ENCODE measurements around the gene EDIL3. TPM values are rescaled to one million over a fixed set of nuclear protein-coding genes. Genes with fewer than 3 reads are reported as not detected.

EDIL3 gene
- total RNA-seq, 4 donors from 2014 or later: 12.2 to 26.9 (median 16.1) TPM

DNA sequence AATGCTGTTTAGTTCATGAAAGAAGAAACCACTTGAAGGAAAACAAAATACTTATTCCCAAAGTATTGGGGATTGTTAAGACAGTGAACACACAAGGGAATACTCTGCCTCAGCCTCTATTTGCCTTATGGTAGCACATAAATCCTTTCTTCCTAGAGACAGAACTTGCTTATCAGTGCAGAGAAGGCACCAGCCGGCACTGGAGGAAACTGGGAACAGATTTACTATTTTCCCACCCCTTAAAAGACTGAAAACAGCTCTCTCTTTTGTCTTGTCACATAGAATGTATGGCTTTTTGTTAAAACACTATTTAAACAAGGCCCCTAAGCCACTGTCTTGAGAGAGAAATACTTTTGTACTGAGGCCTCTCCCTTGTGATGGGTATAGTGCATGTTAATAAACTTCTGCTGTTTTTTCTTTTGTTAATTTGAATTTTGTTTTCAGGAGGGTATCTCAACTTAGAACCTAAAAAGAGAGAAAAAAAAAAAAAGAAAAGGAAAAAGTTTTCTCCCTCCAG is 40.7 kb upstream of the EDIL3 start:
- Histone ChIP-seq H3K27me3 (no peaks in the 10 kb centered on the region), H3K4me3 (no peak overlapping the region), H3K36me3 (no peaks in the 10 kb centered on the region), H3K27ac (no peak overlapping the region), H3K9me3 (peaks cover 0 to 6% (median 0%) of the 10 kb centered on the region in 3 donors), H3K4me1 (no peaks in the 10 kb centered on the region)
- 40% methylated on average over 1 of the region's 1 CpG for WGBS, 2 donors (ENCODE audit: low coverage in 1 of 2)
- ATAC-seq: no peak
- TF ChIP-seq, protein P1, sequence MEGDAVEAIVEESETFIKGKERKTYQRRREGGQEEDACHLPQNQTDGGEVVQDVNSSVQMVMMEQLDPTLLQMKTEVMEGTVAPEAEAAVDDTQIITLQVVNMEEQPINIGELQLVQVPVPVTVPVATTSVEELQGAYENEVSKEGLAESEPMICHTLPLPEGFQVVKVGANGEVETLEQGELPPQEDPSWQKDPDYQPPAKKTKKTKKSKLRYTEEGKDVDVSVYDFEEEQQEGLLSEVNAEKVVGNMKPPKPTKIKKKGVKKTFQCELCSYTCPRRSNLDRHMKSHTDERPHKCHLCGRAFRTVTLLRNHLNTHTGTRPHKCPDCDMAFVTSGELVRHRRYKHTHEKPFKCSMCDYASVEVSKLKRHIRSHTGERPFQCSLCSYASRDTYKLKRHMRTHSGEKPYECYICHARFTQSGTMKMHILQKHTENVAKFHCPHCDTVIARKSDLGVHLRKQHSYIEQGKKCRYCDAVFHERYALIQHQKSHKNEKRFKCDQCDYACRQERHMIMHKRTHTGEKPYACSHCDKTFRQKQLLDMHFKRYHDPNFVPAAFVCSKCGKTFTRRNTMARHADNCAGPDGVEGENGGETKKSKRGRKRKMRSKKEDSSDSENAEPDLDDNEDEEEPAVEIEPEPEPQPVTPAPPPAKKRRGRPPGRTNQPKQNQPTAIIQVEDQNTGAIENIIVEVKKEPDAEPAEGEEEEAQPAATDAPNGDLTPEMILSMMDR (IDR thresholded peaks at IDR 0.05): no peak
- TF ChIP-seq EP300 (IDR thresholded peaks at IDR 0.05) (no peak), POLR2A (IDR thresholded peaks at IDR 0.05) (no peak), POLR2AphosphoS5 (IDR thresholded peaks at IDR 0.05) (no peak)

DNA sequence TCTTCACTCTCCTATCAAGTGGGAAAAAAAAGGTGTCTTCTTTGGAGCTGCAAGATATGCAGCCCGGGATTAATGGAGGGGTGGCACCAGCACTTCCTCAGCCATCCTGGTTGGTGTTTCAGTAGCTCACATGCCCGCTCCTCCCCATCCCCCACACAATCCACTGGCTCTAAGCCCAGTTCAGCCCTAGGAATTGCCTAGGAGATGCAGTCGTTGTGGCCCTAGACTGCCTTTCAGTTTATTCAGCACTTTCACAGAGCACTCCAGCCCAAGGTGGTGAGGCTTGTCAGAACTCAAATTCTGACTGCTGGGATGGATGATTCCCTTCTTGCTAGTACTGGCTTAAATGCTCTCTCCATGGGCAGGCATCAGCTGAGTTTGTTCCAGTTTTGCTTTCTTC is 35.1 kb upstream of the EDIL3 start:
- Histone ChIP-seq H3K27ac (no peak overlapping the region), H3K4me3 (no peak overlapping the region), H3K9me3 (no peaks in the 10 kb centered on the region), H3K27me3 (no peaks in the 10 kb centered on the region), H3K4me1 (no peaks in the 10 kb centered on the region), H3K36me3 (no peaks in the 10 kb centered on the region)
- no peak for ATAC-seq
- no peak for TF ChIP-seq POLR2A (IDR thresholded peaks at IDR 0.05)
- TF ChIP-seq, protein P1 (IDR thresholded peaks at IDR 0.05): no peak
- no peak for TF ChIP-seq EP300 (IDR thresholded peaks at IDR 0.05)
- no peak for TF ChIP-seq POLR2AphosphoS5 (IDR thresholded peaks at IDR 0.05)
- WGBS, 2 donors (ENCODE audit: low coverage in 1 of 2): 81% methylated on average over 3 of the region's 3 CpGs; no CpG with 5 or more reads in 1 of the 2 donors

DNA sequence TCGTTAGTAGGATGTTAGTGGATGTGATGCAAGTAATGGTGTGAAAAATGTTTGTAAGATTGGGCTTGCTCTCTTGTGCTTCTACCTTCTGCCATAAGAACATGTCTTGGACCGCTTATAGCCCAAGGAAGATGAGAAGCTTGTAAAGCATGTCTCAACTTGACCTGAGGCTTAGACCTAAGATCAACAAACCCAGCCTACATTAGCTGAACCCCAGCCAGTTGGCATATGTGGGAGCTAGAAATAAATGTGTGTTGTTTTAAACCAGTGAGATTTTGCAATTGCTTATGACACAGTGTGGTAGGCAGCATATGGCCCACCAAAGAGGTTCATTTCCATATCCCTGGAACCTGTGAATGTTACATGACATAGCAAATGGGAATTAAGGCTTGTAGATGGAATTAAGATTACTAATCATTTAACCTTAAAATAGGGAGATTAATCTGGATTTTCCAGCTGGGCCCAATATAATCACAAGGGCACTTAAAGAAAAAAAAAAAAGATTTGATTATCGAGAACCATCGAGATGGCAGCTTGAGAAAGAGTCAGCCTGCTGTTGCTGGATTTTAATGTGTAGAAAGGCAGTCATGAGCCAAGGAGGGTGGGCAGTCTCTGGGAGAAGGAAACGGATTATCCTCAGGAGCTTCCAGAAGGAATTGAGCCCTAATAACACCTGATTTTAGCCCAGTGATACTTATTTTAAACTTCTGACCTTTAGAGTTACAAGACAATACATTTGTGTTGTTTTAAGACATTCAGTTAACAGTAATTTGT is 27.3 kb upstream of the EDIL3 start:
- Histone ChIP-seq H3K4me1 (no peaks in the 10 kb centered on the region), H3K27me3 (no peaks in the 10 kb centered on the region), H3K36me3 (no peaks in the 10 kb centered on the region), H3K9me3 (no peaks in the 10 kb centered on the region), H3K4me3 (no peak overlapping the region), H3K27ac (no peak overlapping the region)
- ATAC-seq: no peak
- TF ChIP-seq POLR2A (IDR thresholded peaks at IDR 0.05): no peak
- TF ChIP-seq POLR2AphosphoS5 (IDR thresholded peaks at IDR 0.05): no peak
- TF ChIP-seq EP300 (IDR thresholded peaks at IDR 0.05): no peak
- TF ChIP-seq, protein P1 (IDR thresholded peaks at IDR 0.05): no peak
- 90 to 94% methylated on average over 3 to 5 of the region's 5 CpGs for WGBS, 2 donors (ENCODE audit: low coverage in 1 of 2)

DNA sequence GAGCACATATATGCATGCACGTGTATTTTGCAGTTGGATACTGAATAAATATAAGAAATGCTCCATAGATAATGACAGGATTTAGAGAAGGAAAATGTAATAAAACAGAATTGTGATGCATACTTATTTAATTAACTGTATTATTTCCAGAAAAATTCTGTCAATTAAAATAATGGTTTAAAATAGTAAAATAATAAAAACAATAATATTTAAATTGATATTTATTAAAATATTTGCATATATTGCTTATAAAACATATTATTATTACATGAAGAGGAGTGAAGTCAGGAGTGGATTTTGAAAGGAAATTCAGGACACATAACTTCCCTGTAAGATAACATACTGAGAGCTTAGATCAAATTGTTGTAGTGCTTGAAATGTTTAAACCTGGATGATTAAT is 21.4 kb upstream of the EDIL3 start:
- H3K36me3 ChIP-seq: no peaks in the 10 kb centered on the region
- H3K27me3 ChIP-seq: no peaks in the 10 kb centered on the region
- no peaks in the 10 kb centered on the region for H3K4me1 ChIP-seq
- no peak overlapping the region for H3K27ac ChIP-seq
- TF ChIP-seq POLR2A (IDR thresholded peaks at IDR 0.05): no peak
- ATAC-seq: no peak
- no peak overlapping the region for H3K4me3 ChIP-seq
- H3K9me3 ChIP-seq: no peaks in the 10 kb centered on the region
- WGBS, 2 donors (ENCODE audit: low coverage in 1 of 2): 94 to 100% methylated on average over 1 of the region's 1 CpG

DNA sequence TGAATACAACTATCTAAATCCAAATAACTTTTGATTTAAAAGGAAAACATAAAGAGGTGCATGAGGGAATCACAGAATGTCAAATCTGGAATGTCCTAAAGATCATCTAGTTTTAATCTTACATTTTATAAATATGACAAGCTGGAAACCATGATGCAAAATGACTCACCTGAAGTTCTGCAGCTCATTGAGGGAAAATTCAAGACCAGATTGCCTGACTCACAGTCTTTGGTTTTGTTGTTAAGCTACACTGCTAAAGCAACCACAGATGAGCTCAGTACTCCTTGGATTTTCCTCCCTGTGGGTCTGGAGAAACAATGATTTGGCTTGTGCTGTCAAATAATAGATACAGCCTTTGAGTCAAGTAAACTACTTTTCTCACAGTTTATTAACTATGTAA is 19.1 kb upstream of the EDIL3 start:
- ATAC-seq: no peak
- no peak overlapping the region for H3K4me3 ChIP-seq
- H3K27me3 ChIP-seq: no peaks in the 10 kb centered on the region
- no peak overlapping the region for H3K27ac ChIP-seq
- no peaks in the 10 kb centered on the region for H3K36me3 ChIP-seq
- no peaks in the 10 kb centered on the region for H3K9me3 ChIP-seq
- H3K4me1 ChIP-seq: no peaks in the 10 kb centered on the region
- TF ChIP-seq POLR2A (IDR thresholded peaks at IDR 0.05) (no peak), EP300 (IDR thresholded peaks at IDR 0.05) (no peak), POLR2AphosphoS5 (IDR thresholded peaks at IDR 0.05) (no peak)
- TF ChIP-seq, protein P1 (IDR thresholded peaks at IDR 0.05): no peak

All from gastroesophageal sphincter (tissue), 4 donors.